NAMALWA (cell line): ENCODE results near the gene WSCD2.

Experiments
- DNase-seq: peaks from one replicate; pipeline ENCODE4 v3.0.0-alpha.2; 2015; ENCODE audit warnings: low spot score

WSCD2 gene

DNA sequence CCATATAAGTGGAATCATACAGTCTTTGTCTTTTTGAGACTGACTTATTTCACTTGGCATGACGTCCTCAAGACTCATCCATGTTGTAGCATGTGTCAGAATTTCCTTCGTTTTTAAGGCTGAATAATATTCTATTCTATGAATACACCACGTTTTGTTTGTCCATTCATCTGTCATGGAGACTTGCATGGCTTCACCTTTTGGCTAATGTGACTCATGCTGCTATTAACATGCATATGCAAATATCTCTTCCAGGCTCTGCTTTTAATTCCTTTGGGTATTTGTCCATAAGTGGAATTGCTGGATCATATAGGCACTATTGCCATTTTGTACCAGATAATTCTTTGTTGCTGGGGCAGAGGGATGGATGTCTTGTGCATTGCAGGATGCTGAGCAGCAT is 19.6 kb upstream of the WSCD2 start:
- DNase-seq, result no peak

- no peak for DNase-seq
Observed at GRCh38 chr12:108109954-108110353, 19.1 kb upstream of the WSCD2 start.

- no peak for DNase-seq
Observed at GRCh38 chr12:108110844-108111243, 18.2 kb upstream of the WSCD2 start.

- DNase-seq, result no peak
Observed at GRCh38 chr12:108112832-108113556, 16.1 kb upstream of the WSCD2 start.

GRCh38 chr12:108115123-108116121 is 13.7 kb upstream of the WSCD2 start:
- no peak for DNase-seq

DNA sequence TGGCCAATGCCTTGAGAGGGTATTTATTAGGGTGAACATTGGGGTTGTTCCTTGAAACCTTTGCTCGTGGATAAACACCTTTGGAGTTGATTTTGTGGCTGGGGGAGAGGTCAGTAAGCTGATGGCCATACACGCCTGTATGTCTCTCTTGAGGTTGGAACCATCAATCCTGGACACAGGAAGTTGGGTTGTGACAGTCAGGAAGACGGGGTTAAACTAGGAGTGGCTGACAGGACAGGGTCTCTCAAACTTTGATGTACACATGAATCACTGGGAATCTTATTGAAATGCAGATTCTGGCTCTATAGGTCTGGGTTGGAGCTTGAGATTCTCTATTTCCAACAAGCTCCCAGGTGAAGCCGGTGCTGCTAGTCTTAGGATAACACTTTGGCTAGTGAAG is 12.8 kb upstream of the WSCD2 start:
- no peak for DNase-seq

- no peak for DNase-seq
Observed at GRCh38 chr12:108116699-108117098, 12.4 kb upstream of the WSCD2 start.

DNA sequence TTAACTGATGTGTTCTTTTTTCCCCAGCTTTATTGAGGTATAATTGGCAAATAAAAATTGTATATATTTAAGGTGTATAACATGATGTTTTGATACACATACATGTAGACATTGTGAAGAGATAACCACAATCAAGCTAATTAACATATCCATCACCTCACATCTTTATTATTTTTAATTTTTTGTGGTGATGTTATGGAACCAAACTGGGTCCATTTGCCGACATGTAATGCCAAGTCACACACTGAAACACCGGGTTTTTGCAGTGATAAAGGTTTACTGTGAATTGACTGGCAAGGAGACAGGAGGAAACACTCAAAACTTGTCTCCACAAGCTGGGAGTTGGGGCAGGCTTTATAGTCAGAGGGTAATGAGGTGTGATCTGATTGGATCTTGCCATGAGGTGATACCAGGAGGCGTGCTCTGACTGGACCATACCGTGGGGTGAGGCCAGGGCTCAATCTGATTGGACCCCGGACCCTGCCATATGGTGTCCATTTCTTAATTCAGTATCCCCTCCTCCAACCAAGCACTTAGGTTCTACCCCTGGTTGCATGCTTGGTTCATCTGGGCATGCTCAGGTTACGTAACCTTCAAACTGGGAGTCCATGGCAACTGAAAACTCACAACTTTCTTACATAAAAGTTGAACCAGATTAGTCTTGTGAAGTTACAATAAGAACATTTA is 11.8 kb upstream of the WSCD2 start:
- peak; percentile 24 for DNase-seq

GRCh38 chr12:108117902-108118301 is 11.2 kb upstream of the WSCD2 start:
- DNase-seq, result no peak

- DNase-seq, result no peak
Observed at GRCh38 chr12:108119126-108119973, 9.7 kb upstream of the WSCD2 start.

- no peak for DNase-seq
Observed at GRCh38 chr12:108119974-108120862, 8.9 kb upstream of the WSCD2 start.

GRCh38 chr12:108120863-108121165 is 8.3 kb upstream of the WSCD2 start:
- no peak for DNase-seq

DNA sequence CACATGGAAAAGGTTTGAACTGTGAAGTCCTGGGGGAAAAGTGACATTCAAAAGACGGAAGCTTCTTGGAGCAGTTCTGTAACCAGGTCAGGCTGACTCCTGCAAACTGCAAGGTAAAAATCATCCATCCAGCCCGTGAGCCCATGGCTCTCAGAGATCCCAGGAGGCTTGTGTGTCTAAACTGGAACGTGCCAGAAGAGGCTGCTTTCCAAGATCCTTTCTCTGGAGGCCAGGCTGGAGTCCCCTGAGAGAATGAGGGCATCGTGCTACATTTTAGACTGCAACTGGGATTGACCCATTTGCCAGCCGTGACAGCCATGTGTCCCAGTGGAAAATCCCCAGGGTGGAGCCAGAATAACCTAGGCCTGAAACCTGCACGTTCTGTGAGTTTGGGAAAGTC is 7.8 kb upstream of the WSCD2 start:
- DNase-seq, result no peak

GRCh38 chr12:108121728-108122471 is 7.2 kb upstream of the WSCD2 start:
- no peak for DNase-seq

- DNase-seq, result no peak
Observed at GRCh38 chr12:108122644-108123043, 6.4 kb upstream of the WSCD2 start.

GRCh38 chr12:108123402-108123801 is 5.7 kb upstream of the WSCD2 start:
- no peak for DNase-seq

DNA sequence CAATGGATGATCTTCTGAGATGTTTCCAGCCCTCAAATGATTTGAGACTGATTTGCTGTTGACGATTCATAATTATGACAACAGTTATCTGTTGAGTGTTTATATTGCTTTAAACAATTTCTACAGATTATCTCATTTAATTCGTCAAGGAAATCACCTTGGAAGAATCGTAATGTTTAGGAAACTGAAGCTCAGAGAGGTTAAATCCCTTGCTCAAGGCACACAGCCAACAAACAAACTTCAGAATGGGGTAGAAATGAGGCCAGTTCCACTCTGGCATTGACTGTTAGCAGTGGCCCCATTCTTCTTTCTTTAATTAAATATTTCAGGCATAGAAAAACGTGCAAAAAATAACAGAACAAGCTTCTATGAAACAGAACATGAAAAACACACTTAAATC is 4.0 kb upstream of the WSCD2 start:
- no peak for DNase-seq

DNA sequence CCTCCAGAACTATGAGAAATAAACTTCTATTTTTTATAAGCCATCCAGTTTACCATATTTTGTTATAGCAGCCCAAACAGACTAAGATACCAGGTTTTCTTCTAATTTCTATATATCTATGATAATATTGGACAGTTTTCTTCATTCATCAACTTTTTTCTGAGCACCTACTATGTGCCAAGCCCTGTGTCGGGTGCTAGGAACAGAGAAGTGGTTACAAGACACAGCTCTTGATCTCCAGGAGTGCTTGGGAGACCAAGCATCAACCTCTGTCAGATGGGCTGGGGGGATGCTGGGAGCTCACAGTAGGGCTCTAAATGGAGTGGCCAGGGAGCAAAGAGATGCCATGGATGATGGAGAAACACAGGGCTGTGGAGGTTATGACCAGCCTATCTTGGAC is 2.9 kb upstream of the WSCD2 start:
- DNase-seq, result no peak

DNA sequence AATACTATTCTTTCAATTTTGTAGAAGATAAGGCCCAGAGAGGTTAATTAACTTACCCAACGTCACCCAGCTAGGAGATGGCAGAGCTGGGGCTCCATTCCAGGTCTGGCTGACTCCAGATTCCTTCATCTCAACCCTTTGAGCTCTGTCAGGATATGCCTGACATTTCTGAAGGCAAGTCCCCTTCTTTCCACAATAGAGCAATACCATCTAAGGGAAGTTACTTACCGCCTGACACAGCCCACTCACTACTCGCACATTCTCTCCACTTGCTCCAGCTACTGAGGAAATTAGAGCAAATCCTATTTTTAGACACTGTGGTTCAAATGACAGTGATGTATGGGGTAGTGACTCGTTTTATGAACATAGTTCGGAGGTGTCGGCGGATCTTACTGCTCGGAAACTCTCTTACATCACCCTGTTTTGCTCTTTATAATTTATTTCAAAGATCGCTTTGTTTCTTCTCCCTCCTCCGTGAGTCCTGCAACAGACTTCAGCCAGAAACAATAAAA is 2.0 kb upstream of the WSCD2 start:
- no peak for DNase-seq

DNA sequence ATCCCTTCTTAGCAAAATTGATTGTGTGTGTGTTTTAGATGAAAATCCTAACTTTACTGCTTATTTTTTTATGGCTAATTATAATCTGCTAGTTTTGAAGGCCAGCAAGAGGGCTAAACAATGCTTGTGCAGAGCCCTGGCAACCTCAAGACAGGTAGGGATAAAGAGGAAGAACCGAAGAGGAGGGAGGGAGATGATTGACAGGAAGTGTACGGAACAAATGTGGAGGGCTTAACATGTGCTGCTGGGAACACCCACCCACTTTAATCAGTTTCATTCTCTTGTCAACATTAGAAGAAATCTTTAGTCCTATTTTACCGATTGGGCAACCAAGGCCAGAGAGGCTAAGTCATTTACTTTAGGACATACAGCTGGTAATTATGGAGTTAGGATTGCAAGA is 1.4 kb upstream of the WSCD2 start:
- no peak for DNase-seq
